ENCODE measurements around the gene SV2C. TPM values are rescaled to one million over a fixed set of nuclear protein-coding genes. Genes with fewer than 3 reads are reported as not detected.
A peak's percentile ranks its signal among the peaks of the same experiment; 100 is the strongest.

Gene SV2C
- total RNA-seq, 1 donor from 2014 or later = 0.15 TPM

- H3K4me3 Mint-ChIP-seq = no peak overlapping the region
- peak overlapping the region; percentile 59 for H3K27ac Mint-ChIP-seq
- peaks cover 4% of the 10 kb centered on the region for H3K4me1 ChIP-seq
- H3K9me3 ChIP-seq (ENCODE audit: low read depth) = no peaks in the 10 kb centered on the region
- no peaks in the 10 kb centered on the region for H4K20me1 ChIP-seq (ENCODE audit: low read depth)
- H3K27me3 Mint-ChIP-seq (ENCODE audit: insufficient read depth, low read depth) = peaks cover 10% of the 10 kb centered on the region
- no peaks in the 10 kb centered on the region for H3K27me3 ChIP-seq
- peaks cover 3% of the 10 kb centered on the region for H3K9me3 Mint-ChIP-seq
- H3K79me2 ChIP-seq (ENCODE audit: low read depth) = no peaks in the 10 kb centered on the region
- DNase-seq (ENCODE audit: low spot score) = no peak
- no peaks in the 10 kb centered on the region for H3K36me3 Mint-ChIP-seq
- H3K27ac ChIP-seq = no peak overlapping the region
- H3K4me2 ChIP-seq = no peak overlapping the region
- no peak overlapping the region for H3K9ac ChIP-seq
- TF ChIP-seq CTCF (IDR thresholded peaks at IDR 0.05) (no peak), EZH2phosphoT487 (IDR thresholded peaks at IDR 0.05) (no peak), EZH2 (IDR thresholded peaks at IDR 0.05) (no peak)
- no peak overlapping the region for H3K4me3 ChIP-seq
- H3K4me1 Mint-ChIP-seq = peaks cover 33% of the 10 kb centered on the region
- H2AFZ ChIP-seq (replicated peaks) = no peak overlapping the region
- H3K36me3 ChIP-seq = no peaks in the 10 kb centered on the region
- no peaks in the 10 kb centered on the region for H3F3A ChIP-seq (ENCODE audit: low read depth)
These were observed 259.3 kb downstream of the SV2C start for GRCh38 chr5:76342474-76342873.

GRCh38 chr5:76345582-76345981, 262.4 kb downstream of the SV2C start:
- TF ChIP-seq CTCF (IDR thresholded peaks at IDR 0.05) (no peak), EZH2 (IDR thresholded peaks at IDR 0.05) (no peak), EZH2phosphoT487 (IDR thresholded peaks at IDR 0.05) (no peak)
- no peaks in the 10 kb centered on the region for H3K9me3 Mint-ChIP-seq
- Histone ChIP-seq H4K20me1 (ENCODE audit: low read depth) (no peaks in the 10 kb centered on the region), H3K36me3 (no peaks in the 10 kb centered on the region), H3K4me1 (no peaks in the 10 kb centered on the region), H3K9ac (no peak overlapping the region), H2AFZ (replicated peaks) (no peak overlapping the region), H3F3A (ENCODE audit: low read depth) (no peaks in the 10 kb centered on the region), H3K27ac (no peak overlapping the region), H3K4me2 (no peak overlapping the region), H3K4me3 (no peak overlapping the region), H3K79me2 (ENCODE audit: low read depth) (no peaks in the 10 kb centered on the region), H3K27me3 (no peaks in the 10 kb centered on the region), H3K9me3 (ENCODE audit: low read depth) (no peaks in the 10 kb centered on the region)
- H3K4me3 Mint-ChIP-seq = no peak overlapping the region
- DNase-seq (ENCODE audit: low spot score) = no peak
- H3K4me1 Mint-ChIP-seq = peaks cover 27% of the 10 kb centered on the region
- peaks cover 7% of the 10 kb centered on the region for H3K27me3 Mint-ChIP-seq (ENCODE audit: insufficient read depth, low read depth)
- no peak overlapping the region for H3K27ac Mint-ChIP-seq
- H3K36me3 Mint-ChIP-seq = no peaks in the 10 kb centered on the region

- Histone ChIP-seq H3K79me2 (ENCODE audit: low read depth) (no peaks in the 10 kb centered on the region), H3K4me1 (no peaks in the 10 kb centered on the region), H3K4me2 (no peak overlapping the region), H2AFZ (replicated peaks) (no peak overlapping the region), H4K20me1 (ENCODE audit: low read depth) (no peaks in the 10 kb centered on the region), H3K36me3 (no peaks in the 10 kb centered on the region), H3K9me3 (ENCODE audit: low read depth) (no peaks in the 10 kb centered on the region), H3K27ac (no peak overlapping the region), H3F3A (ENCODE audit: low read depth) (no peaks in the 10 kb centered on the region), H3K4me3 (no peak overlapping the region), H3K27me3 (no peaks in the 10 kb centered on the region), H3K9ac (no peak overlapping the region)
- Mint-ChIP-seq H3K4me1 (peaks cover 18% of the 10 kb centered on the region), H3K27me3 (ENCODE audit: insufficient read depth, low read depth) (peaks cover 5% of the 10 kb centered on the region), H3K9me3 (no peaks in the 10 kb centered on the region), H3K27ac (no peak overlapping the region), H3K4me3 (no peak overlapping the region), H3K36me3 (no peaks in the 10 kb centered on the region)
- TF ChIP-seq CTCF (IDR thresholded peaks at IDR 0.05) (no peak), EZH2 (IDR thresholded peaks at IDR 0.05) (no peak), EZH2phosphoT487 (IDR thresholded peaks at IDR 0.05) (no peak)
- no peak for DNase-seq (ENCODE audit: low spot score)
These were observed 268.0 kb downstream of the SV2C start for GRCh38 chr5:76351176-76351575.
